ENCODE results near the gene NEUROG3.

The NEUROG3 gene, protein sequence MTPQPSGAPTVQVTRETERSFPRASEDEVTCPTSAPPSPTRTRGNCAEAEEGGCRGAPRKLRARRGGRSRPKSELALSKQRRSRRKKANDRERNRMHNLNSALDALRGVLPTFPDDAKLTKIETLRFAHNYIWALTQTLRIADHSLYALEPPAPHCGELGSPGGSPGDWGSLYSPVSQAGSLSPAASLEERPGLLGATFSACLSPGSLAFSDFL

DNA sequence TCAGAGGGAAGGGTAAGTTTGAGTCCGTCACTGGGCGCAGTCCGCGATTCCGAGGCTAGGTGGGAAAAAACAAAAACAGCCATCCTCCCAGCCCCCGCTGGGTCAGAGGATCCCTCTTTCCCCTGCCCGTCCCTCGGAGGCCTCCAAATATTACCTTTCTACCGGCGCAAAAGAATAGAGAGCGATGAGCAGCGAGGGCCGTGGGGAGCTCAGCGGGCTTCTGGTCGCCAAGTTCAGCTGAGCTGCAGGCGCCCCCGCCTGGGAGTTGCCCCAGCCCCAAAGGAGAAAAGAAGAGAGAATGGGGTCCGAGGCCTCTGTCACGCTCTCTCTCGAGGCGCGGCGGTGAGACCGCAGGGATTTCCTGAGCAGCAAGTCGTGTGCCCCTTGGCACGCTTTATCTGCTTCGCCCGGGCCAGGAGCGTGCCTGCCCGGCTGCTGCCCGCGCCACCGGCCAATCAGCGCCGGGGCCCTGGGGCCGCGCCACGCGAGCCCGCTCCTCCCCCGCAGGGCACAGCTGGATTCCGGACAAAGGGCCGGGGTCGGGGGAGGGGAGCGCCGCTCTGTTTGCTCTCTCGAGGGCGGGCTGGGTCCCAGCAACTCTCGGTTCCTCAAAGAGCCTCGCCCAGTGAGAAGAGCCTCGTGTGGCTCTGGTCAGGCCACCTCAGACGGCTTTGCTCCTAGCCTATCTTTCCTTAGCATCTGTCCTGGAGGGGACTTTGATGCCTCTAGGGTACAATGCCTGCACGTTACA lies at the start of gene NEUROG3:
NEUROG3 (minus strand) TSS at position 367 of the 751 bp plus-strand sequence. CDS start 379 bp downstream, outside the sequence.
- DNase-seq = no peak

DNA sequence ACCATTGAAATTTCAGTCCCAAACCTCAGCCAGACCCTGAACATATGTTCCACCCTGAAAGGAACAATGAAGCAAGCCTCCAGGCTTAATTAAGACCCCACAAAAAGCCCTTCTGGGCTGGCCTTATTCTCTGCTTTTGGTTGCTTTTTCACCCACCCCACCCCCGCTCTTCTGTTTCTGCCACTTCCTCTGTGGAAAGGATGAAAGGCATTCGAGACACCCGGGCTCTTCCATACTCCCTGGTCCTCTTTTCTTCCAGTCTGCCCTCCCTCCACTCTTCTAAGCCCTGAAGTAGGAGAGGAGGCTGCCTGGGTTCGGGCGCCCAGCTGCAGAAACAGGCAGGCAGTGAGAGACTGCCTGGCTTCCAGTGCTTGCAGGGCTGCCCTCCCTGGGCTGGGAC lies 47.4 kb upstream of the NEUROG3 start:
- no peak for DNase-seq

DNA sequence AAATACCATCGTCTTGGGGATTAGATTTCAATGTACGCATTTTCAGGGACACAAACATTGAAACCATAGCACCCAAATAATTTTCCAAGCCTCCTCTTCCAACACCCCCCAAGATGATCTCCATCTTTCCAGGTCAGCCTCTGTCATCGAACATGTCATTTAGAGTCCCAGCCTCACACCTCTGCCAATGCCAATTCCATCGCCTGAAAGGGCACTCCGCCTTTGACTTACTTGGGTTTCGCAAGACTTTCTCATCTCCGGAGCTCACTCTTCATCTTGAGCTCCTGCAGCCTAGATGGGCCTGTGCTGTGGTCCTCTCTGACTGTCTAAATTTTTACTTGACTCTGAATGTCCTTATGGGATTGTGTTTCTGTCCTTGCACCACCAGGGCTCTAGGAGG lies 46.4 kb upstream of the NEUROG3 start:
- DNase-seq = no peak

DNA sequence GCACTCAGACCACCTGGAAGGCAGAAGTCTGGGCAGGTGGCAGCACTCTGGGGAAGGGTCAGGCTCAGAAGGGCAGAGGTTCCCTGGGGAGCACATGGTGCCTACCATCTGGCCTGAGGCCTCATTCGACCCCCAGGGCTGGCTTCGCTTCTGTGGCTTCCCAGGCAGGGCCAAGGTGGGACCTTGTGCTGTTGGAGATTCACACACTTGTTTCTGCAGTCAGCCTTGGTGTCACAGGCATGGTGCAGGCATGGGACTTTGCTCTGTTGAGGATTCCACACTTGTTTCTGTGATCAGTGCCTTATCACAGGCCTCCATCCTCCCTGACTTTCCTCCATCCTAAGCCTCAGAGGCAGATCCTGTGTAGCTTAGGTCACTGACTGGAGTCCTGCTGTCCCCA lies 45.5 kb upstream of the NEUROG3 start:
- DNase-seq = no peak

DNA sequence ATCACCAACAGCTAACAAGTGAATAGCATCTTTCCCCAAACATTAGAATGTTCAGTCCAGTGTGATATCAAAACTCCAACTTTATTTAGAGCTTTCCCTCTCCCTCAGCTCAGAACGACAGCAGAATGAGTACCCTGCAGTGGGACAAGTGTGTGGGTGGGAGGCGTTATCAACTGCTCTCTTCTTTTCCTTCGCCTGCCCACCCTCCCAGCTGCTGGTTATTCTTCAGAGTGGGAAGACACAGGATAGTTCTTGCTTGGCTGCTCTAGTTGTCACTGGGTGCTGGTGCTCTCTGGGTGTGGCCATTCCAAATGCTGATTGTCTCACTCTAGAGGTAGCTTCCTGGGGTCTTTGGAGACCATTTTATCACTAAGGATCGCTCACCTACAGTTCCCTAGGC lies 43.1 kb upstream of the NEUROG3 start:
- no peak for DNase-seq

DNA sequence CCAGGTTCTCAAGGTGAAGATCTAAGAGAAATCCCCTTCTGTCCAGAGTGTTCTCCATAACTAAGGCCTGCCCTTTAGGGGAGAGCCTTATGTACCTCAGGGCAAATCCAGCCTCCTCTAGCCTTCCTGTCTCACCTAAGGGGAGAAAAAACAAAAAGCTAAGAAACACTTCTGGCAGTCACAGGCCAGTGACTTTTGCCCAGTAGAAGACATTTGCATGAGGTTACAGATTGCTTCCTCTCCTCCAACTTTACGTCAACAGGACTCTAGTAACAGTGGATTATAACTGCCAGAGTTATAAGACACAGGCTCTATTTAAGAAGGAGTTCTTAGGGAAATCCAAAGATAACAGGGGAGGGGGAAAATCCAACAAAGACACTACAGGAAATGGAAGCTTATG lies 40.9 kb upstream of the NEUROG3 start:
- no peak for DNase-seq

DNA sequence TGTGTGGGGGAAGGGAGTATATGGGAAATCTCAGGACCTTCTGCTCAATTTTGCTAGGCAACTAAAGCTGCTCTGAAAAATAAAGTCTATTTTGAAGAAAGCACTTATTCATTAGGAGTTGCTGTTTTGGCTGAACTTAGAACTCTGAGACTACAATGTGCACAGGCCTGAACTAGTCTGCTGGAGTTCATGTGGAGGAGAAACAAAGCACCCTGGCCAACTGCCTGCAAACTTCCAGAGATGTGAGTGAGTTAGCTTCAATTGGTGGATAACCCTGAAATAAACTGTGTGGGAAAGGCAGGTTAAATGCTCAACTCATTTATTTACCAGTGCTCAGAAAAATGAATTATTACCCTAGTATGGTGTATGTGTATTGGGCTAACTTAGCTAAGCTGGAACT lies 39.5 kb upstream of the NEUROG3 start:
- DNase-seq = no peak

DNA sequence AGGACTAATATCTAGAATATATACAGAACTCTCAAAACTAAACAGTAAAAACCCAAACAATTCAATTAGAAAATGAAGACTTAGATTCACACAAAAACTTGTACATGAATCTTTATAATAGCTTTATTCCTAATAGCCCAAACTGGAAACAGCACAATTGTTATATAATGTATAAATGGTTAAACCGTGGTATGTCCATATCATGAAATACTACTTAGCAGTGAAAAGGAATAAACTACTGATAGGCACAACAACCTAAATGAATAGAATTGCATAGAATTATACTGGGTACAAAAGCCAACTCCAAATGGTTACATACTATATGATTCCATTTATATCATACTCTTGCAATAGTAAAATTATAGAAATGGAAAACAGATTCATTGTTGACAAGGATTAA lies 35.9 kb upstream of the NEUROG3 start:
- DNase-seq = no peak

DNA sequence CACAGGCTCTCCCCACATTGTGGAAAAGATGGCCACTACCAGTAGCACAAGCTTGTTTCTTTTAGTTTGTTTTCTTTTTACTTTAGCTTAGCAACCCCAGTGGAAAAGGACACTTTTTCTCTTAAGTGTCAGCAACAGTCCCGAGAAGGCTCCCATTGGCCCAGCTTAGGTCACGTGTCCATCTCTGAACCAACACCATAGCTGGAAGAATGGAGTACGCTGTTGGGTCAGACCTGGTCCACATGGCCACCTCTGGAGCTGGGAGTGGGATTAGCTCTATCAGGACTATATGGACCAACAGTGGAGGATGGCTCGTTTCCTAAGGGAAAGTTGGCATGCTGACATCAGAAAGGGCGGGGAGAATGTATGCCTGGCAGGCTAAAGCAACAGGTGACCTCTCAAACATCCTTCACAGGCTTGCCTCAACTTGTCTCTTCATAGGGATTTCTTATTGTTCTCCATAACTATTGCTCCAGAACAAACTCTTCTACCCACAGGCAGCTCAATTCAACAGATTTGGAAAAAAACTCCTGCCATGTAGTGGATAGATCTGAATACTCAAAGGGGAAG lies 27.6 kb upstream of the NEUROG3 start:
- no peak for DNase-seq

DNA sequence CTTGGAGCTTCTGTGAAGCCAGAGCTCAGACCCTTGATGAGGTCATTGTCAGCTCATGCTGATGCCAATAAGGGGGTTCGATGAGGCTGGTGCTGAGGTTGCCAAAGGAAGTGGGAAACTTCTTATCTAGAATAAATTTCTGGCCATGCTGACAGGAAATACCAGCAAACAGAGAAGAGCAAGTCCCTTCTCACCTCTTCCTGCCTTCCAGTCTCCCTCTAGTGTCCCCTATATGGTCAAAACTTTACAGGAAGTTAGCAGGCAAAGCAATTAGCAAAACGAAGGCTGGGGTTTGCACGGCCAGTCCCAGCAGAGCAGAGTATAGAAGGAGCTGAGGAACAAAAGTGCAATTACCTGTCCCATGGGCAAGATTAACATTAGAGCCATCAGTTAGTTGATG lies 15.1 kb upstream of the NEUROG3 start:
- no peak for DNase-seq

DNA sequence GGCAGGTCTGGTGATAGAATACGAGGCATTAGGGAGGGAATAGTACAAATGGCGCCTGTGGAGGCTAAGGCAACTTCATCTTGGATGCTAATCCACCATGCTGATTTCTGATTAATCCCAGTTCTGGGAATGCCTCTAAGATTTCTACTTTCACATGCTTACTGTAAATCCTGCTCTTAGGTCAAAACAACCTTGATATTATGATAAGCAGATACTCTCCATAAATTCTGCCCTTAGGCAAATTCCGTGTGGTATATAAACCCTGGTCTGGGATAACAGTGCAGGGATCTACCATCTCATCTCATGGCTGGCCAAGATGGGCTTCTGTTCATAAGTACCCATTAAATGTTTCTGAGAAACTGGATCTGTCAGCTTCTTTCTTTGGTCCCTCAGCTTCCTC lies 11.4 kb upstream of the NEUROG3 start:
- DNase-seq = no peak

DNA sequence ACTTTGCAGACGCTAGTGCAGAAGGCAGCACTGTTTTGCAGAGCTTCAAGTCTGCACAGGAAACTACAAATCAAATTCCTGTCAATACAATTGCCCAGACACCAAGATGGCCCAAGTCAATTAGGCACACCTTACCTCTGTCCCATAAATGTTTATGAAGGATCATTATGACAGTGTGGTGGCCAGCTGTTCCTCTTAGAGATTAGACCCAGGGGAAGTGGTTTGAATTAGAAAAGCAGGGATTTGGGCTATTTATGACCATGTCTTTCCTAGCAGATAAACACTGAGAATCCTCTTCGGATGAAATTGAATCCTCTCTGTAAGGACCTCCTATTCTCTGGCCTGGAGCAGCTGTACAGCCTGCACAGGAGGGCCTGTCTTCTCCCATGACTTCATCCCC lies 9.9 kb upstream of the NEUROG3 start:
- no peak for DNase-seq

DNA sequence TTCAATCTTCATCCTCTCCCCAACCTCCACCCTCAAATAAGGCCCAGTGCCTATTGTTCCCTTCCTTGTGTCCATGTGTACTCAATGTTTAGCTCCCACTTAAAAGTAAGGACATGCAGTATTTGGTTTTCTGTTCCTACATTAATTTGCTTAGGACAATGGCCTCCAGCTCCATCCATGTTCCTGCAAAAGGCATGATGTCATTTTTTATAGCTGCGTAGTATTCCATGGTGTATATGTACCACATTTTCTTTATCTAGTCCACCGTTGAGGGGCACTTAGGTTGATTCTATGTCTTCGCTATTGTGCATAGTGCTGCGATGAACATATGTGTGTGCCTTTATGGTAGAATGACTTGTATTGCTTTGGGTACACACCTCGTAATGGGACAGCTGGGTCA lies 7.2 kb upstream of the NEUROG3 start:
- DNase-seq = no peak

DNA sequence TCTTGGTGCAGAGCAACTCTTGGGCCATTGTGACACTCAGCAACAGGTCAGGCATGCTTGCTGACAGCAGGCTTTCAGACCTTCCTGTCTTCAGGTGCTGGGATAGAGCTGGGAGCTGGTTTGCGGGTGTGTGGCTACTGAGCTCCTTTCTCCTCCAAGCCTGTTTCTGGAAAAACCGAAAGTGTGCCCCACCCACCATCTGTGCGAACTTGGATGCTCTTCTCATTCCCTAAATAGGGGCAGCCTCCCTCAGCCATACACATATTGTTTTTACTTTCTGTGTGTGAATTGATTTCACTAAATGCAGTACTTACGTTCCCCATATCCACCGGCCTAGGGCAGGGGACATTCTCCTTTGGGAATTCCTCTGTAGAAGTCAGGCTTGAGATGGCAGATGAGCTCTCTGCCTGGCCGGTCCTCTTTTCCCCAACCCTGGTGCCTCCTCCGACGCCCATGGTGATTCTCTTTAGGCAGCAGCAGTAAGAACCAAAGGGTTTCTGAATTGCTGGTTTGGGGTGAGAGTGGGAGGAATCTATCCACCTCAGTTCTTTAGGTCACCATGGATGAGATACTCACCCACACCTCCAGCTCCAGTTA lies 6.3 kb upstream of the NEUROG3 start:
- no peak for DNase-seq

DNA sequence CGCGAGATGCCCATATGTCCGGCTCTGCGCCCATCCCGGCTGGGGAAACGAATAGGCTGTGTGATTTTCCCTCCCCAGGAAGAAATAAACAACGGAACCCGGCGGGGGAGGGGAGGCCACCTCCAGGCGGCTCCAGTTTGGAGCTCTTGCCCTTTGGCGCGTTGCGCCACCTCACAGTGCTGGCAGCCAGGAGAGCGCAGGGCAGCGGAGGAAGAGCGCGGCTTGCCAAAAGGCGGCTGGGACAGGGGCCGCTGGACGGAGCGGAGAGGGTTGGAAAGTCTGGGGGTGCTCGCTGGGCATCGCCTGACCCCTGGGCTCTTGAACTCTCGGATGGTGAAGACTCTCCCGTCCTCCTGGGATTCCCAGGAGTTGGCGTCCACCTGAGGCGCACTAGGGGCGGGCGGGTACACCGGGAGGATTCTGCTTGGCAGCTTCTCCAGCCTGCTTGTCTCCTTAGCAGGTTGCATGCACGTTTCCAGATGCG lies 5.3 kb upstream of the NEUROG3 start:
- no peak for DNase-seq

DNA sequence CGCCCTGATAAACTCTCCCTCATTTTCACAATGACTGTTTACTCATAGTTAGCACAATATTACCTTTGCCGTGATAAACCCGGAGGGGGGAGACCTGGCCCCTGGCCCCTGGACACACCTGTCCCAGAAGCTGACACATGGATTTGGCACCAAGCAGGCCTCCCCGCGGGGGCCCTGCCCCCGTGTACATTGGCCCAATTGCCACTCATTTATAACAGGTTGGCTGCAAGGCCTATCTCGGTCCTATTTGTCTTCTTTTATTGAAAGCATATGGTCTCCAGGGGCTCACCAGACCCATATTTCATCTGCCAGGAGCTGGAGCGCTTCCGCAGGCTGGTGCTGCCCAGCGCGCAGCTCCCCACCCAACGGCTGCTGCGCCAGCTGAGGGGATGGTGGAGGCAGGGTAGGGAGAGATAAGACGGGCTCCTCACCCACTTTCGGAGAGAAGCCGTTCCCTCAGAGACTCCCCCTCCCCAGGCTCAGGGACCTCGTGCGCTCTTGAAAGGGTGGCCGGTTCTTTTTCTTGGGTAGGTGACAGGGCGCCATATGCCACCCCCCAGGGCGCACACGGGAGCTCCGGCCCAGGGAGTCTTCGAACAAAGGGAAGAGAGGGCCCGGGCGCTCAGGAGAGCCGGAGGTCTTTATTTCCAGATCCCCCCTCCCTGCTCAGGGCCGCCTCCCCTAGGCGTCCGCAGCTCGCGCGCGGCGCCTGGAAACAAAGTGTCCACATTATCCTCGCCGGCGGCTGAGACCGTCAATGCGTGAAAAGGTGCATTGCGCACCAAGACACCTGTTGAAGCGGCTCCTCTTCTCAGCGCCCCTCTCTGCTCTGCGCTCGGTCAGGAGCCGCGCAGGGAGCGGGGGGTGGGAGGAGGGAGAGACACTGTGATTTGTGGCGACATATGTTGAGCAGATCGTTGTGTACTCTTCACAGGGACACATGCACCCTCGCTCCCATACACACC lies 4.3 kb upstream of the NEUROG3 start:
- DNase-seq = no peak

DNA sequence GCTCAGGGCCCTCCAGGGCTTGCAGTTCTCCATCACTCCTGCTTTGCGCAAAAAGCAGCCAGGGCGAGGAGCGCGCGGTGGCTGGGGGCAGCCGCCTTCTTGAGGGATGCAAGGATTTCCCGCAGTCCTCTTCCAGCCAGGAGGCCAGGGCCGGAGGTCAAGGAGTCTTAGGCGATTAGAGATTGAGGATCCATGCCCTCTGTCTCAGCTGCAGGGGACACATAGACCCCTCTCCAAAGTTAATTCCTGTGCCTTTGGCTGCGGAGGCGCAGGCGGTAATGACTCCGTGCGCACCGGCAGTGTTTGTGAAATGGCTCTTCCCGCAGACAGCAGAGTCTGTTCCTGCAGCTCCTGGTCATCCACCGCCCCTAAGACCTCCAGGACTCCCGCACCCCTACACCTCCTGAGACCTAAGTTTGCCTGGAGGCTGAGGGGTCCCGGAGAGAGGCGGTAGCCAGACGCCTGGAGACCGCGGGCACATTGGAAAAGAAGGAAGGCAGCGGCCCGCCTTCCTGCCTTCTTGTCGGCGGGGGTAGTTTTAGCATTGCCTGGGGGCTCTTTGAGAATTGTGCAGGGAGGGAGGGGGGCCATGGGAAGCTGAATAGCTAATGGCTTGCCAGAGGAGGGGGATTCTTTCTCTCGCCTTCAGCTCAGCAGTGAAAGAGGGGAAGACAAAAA lies 3.3 kb upstream of the NEUROG3 start:
- DNase-seq = no peak

DNA sequence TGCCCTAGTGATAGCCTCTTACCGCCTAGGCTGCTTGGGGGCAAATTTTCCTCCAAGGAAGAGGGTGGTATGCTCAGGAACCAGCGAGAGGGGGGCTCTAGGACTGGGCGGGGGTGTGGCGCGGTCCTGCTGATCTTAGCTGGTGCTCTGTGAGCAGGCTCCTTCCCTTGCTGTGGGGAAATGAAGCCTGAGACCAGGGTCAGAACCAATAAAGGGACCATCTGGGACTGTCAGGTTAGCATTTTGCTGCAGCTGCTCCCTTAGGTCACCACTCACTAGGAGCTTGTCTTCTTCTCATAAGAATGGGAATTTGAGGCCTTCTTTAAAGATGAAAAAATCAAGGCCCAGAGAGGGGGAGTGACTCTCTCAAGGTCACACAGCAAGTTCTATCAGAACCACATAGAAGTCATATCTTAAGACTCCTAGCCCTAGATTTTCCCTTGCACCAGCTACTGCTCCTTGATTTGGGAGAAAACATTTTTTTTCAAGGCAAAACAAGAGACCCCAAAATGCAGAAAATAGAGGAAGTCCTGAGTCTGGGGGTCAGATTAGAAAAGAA lies 2.0 kb upstream of the NEUROG3 start:
- DNase-seq = no peak

DNA sequence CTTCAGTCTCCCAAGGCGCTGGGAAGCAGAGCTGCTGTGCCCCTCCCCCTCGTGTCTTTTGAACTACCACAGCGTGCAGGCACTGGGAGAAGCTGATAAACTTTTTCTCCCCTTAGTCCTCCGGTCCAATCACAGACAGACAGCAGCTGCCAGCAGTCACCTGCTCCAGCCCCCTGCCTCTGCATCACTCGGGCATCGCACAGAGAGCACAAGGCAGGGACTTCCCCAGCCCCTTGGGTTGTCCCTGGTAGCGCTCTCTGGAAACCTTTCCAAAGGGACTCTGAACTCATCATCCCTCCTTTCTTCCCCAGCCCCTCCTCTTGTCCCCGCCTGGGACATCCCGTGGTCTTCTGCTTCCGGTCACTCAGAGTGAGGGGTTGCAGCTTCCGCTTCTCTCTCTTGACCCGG lies 1.4 kb upstream of the NEUROG3 start:
- no peak for DNase-seq

DNA sequence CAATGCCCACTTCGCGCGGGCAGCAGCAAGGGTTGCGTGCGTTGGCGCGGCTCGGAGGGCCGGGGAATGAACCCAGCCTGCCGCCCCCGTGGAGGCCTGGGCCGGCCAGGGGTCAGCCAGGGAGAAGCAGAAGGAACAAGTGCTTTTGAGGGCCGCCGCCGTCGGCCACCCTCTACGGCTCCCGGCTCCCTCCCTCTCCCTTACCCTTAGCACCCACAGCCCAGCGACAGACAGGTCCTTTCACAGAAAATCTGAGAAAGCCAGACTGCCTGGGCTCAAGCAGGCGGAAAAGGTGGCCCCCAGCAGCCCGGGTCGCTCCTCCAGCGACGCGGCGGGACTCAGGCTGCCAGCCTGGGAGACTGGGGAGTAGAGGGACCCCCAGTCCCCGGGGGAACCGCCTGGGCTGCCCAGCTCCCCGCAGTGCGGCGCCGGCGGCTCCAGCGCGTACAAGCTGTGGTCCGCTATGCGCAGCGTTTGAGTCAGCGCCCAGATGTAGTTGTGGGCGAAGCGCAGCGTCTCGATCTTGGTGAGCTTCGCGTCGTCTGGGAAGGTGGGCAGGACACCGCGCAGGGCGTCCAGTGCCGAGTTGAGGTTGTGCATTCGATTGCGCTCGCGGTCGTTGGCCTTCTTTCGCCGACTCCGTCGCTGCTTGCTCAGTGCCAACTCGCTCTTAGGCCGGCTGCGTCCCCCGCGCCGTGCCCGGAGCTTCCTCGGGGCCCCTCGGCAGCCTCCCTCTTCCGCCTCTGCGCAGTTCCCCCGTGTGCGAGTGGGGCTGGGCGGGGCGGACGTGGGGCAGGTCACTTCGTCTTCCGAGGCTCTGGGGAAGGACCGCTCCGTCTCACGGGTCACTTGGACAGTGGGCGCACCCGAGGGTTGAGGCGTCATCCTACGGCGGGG lies 815 bp downstream of the NEUROG3 start:
- no peak for DNase-seq
